Breast epithelium (tissue), 3 donors: ENCODE measurements around the gene KLHL20.

Experiments used
- CTCF ChIP-seq, 3 donors: fragments of 450-650 bp; IDR thresholded peaks; one replicate each; pipeline ENCODE4 v1.5.1; 2016 to 2017; ENCODE audit warnings: antibody characterized with exemption in 3 of 3, mild to moderate bottlenecking in 3 of 3, moderate library complexity in 3 of 3
- POLR2A ChIP-seq: fragments of 450-650 bp; IDR thresholded peaks from one replicate; pipeline ENCODE4 v1.6.1; 2016; ENCODE audit warnings: antibody characterized with exemption, mild to moderate bottlenecking, moderate library complexity
- POLR2AphosphoS5 ChIP-seq, 3 donors: sonication (generic); formaldehyde crosslinking; IDR thresholded peaks; one replicate each; pipeline ENCODE4 v1.6.1; 2017; ENCODE audit warnings: antibody characterized with exemption in 3 of 3

GRCh38 chr1:173821680-173822079 is 106.9 kb downstream of the KLHL20 start:
- TF ChIP-seq POLR2AphosphoS5 (IDR thresholded peaks at IDR 0.05) (no peak), POLR2A (no peak), CTCF (IDR thresholded peaks at IDR 0.05) (no peak)
